Measurements from ENCODE around the gene SARDH.
"Not testable (repeated sequence)": the region's sequence is repeated elsewhere in the genome, so short reads cannot be mapped to it uniquely, and the experiment has no call there.

The SARDH gene

DNA sequence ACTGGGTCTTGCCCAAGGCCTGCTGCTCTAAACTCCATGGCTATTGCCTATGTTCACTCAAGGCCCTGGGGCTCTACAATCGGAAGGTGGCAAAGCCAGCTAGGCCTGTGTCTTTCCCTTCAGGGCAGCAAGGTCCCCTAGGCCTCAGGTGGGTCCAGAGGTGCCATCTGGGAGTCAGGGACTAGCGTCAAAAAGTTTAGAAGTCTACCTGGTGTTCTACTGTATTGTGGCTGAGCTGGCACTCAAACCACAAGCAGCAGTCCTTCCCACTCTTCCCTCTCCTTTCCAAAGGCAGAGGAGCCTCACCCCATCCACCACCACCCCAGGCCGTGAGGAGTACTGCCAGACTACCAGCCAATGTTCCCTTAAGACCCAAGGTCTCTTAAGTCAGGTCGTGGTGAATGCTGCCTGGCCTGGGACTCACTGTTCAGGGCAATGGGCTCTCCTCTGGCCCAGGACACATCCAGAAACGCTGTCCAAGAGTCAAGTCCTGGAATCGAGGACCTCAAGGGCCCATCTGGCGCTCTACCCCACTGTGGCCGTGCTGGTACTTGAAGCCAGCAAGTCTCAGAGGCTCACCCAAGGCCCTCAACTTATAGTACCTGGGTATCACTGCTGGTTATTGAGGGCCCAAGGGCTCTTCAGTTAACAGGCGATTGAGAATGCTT is 13.0 kb upstream of the SARDH start:
- DNase-seq (ENCODE audit: low read depth) = no peak
- no peak overlapping the region for H3K4me3 ChIP-seq (ENCODE audit: low read depth, low read length)
- in situ Hi-C loops (cut with HindIII; ENCODE audit: low sequenced_read_pairs) = no loop called here
- no peak for TF ChIP-seq CTCF (IDR thresholded peaks at IDR 0.05; ENCODE audit: low read depth, low read length, missing control alignments)

- no peak for TF ChIP-seq CTCF (IDR thresholded peaks at IDR 0.05; ENCODE audit: low read depth, low read length, missing control alignments)
- no peak for DNase-seq (ENCODE audit: low read depth)
- in situ Hi-C loops (cut with HindIII; ENCODE audit: low sequenced_read_pairs) = no loop called here
- H3K4me3 ChIP-seq (ENCODE audit: low read depth, low read length) = no peak overlapping the region
Measured at GRCh38 chr9:133747309-133747708, 9.2 kb upstream of the SARDH start.

- H3K4me3 ChIP-seq (ENCODE audit: low read depth, low read length); DNase-seq (ENCODE audit: low read depth); in situ Hi-C loops (cut with HindIII; ENCODE audit: low sequenced_read_pairs): not testable (repeated sequence)
Measured at GRCh38 chr9:133744528-133744927, 6.4 kb upstream of the SARDH start.

DNA sequence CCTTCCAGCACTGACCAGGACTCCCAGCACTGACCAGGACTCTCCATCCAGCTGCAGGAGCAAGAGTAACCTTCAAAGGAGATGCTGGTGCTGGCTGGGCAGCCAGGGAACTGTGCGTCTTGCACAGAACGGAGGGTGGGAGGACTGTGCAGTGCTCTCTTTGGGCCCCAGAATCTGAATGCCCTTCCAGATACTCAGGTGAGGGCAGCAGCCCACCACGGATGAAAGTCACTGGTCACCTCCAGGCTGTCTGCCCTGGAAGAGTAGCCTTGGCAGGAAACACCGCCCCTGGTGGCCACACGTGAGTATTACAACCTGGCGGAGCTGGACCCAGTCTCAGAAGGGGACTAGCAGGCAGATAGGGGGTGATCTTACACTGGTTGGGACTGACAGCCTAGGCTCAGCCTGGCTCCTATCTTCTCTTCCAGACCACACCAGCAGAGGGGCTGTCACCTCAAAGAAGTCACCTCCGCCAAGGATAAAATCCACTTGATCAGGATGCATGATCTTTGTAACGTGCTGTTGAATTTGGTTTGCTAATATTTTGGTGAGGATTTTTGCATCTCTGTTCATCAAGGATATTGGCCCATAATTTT is 4.8 kb upstream of the SARDH start:
- in situ Hi-C loops (cut with HindIII; ENCODE audit: low sequenced_read_pairs) = no loop called here
- no peak overlapping the region for H3K4me3 ChIP-seq (ENCODE audit: low read depth, low read length)
- TF ChIP-seq CTCF (IDR thresholded peaks at IDR 0.05; ENCODE audit: low read depth, low read length, missing control alignments) = peak; percentile 99
- peak; percentile 18 for DNase-seq (ENCODE audit: low read depth)

DNA sequence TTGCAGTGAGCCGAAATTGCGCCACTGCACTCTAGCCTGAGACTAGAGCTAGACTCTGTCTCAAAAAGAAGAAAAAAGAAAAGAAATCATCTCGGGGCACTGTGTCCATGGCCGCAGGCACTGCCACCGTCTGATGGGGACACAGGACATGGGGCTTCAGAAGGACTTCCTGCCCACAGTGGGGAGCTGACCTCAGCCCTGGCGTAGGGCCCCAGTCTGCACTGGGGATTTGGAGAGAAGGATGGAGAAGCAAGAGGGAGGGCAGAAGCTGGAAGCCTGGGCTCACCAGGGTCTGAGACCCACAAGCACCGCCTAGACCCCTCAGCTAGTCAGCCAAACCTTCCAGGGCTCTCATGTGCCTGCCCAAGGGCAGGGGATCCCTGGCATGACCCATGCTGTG is 4.1 kb upstream of the SARDH start:
- no peak for TF ChIP-seq CTCF (IDR thresholded peaks at IDR 0.05; ENCODE audit: low read depth, low read length, missing control alignments)
- H3K4me3 ChIP-seq (ENCODE audit: low read depth, low read length) = no peak overlapping the region
- in situ Hi-C loops (cut with HindIII; ENCODE audit: low sequenced_read_pairs) = no loop called here
- DNase-seq (ENCODE audit: low read depth) = no peak

- no peak for DNase-seq (ENCODE audit: low read depth)
- in situ Hi-C loops (cut with HindIII; ENCODE audit: low sequenced_read_pairs) = no loop called here
Measured at GRCh38 chr9:133741716-133742115, 3.6 kb upstream of the SARDH start.

More at GRCh38 chr9:133741716-133742115, 3.6 kb upstream of the SARDH start:
- no peak for TF ChIP-seq CTCF (IDR thresholded peaks at IDR 0.05; ENCODE audit: low read depth, low read length, missing control alignments)
- H3K4me3 ChIP-seq (ENCODE audit: low read depth, low read length) = no peak overlapping the region
